GM12865 (cell line): Measurements from ENCODE around the gene PDE10A.

Source experiments
- DNase-seq: peaks from one replicate; pipeline ENCODE4 v3.0.0; 2010; ENCODE audit warnings: low read depth
- H3K4me3 ChIP-seq: 2 replicates; pipeline ENCODE4 v1.5.1; 2011; ENCODE audit warnings: mild to moderate bottlenecking, low read depth, low read length, control low read depth
- CTCF ChIP-seq: IDR thresholded peaks from 2 replicates; pipeline ENCODE4 v1.5.1; 2011; ENCODE audit warnings: low read length, control low read depth, low read depth, inconsistent platforms; ENCODE audit not compliant: insufficient read depth; ENCODE audit errors: missing control alignments

PDE10A gene

DNA sequence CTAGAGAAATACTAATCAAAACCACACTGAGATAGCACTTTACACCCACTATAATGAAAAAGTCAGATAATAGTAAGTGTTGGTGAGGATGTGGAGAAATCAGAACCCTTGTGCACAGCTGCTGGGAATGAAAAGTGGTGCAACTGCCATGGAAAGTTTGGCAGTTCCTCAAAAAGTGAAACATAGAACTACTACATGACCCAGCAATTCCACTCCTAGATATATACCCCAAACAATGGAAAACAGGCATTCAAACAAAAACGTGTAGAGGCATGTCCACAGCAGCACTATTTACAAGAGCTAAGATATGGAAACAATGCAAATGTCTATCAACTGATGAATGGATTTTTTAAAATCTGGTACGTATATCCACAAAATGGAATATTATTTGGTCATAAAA lies 236.1 kb downstream of the PDE10A start:
- no peak for DNase-seq
- TF ChIP-seq CTCF: no peak
- H3K4me3 ChIP-seq: no peak overlapping the region

DNA sequence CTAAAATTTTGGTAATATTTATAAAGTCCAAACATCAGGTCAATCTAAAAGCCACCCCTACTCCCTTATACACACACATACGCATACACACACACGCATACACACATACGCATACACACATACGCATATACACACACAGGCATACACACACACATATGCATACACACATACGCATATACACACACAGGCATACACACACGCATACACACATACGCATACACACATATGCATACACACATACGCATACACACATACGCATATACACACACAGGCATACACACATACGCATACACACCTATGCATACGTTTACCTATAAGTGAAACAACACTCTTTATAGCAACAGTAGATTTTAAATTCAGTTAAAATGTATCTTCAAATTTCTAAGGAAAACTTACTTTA lies 240.8 kb downstream of the PDE10A start:
- H3K4me3 ChIP-seq: no peak overlapping the region
- DNase-seq: no peak
- TF ChIP-seq CTCF: no peak

GRCh38 chr6:165417278-165417865 lies 245.7 kb downstream of the PDE10A start:
- no peak overlapping the region for H3K4me3 ChIP-seq
- DNase-seq: no peak
- TF ChIP-seq CTCF: no peak

GRCh38 chr6:165404697-165405096 lies 258.3 kb downstream of the PDE10A start:
- DNase-seq: peak; percentile 2
- TF ChIP-seq CTCF: no peak
- H3K4me3 ChIP-seq: no peak overlapping the region

DNA sequence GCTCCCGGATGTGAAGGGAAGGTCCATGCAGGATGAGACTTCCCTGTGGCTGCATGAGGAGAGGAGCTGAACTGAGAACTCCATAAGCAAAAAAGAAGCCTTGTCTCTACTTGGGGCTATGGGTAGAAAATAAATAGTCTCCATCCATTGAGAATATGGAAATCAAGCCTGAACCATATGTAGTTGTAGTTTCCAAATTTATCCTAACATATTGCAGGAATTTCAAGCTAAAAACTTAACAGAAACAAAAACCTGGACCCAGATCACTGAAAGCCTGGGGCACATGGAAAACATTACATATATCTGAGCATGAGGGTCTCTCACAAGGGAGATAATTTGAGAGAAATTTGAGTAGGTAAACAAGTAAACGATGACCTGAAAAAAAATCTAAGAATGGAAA lies 258.7 kb downstream of the PDE10A start:
- TF ChIP-seq CTCF: no peak
- no peak overlapping the region for H3K4me3 ChIP-seq
- no peak for DNase-seq

DNA sequence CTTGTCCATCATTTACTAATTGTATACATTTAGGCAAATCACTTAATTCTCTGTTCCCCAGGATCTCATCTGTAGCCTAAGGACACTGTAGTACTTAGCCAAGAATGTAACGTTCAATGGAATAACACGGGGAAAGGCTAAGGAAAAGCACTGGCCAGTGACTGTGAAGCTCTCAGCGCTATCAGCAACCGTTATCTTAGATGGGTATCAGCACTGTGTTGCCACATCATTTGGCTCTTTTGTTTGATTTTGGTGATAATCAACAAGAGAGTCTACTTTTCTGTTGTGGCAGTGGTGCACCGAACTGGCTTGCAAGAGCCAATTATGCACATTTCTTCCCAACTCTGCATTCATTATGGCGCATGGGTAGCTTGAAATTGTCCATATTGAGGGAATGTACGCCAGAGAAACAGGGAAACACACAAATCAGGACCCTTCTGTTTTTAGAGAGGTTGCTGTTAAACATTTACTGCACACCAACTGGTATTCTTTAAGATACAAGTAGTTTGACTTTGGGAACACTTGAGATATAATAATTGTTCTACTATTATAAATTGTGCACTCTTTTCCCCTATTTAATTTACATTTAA lies 259.9 kb downstream of the PDE10A start:
- no peak overlapping the region for H3K4me3 ChIP-seq
- no peak for DNase-seq
- TF ChIP-seq CTCF: no peak

DNA sequence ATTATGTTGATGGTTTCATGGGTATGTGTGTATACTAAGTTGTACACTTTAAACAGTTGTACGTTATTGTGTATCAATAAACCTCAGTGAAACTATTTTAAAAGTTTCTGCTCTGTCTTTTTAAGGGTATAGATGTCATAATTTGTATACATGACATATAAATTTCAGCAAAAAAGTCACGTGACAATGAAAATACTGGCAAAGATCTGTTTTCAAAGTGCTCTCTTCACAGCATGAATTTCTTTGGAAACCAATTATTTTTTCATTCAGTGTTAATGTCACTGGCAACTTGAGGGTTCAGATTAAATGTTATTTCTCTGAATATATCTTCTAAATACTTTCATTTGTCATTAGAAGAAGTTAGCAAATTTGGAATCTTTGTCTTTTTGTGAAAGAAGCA lies 261.9 kb downstream of the PDE10A start:
- DNase-seq: no peak
- no peak overlapping the region for H3K4me3 ChIP-seq
- no peak for TF ChIP-seq CTCF
